ENCODE data around the gene PRTG.

DNA sequence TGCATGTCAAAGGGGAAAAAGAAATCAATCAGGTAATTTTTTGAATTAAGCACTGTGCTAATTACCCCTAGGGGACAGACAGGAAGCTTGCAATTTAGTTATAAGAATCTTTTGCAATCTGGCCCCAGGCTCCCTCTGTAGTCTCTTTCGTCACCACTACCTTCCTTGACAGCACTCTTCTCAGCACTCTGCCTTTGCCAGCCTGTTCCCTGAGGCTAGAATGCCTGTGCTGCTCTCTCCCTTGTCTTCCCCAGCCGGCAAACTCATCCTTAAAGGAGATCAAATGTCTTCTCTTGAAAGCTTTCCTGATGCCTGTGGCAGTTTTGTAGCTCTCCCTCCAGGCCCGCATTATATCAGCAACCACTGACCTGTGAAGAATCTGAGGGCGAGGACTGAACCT lies 32.4 kb upstream of the PRTG start:
- TF ChIP-seq, protein P1, sequence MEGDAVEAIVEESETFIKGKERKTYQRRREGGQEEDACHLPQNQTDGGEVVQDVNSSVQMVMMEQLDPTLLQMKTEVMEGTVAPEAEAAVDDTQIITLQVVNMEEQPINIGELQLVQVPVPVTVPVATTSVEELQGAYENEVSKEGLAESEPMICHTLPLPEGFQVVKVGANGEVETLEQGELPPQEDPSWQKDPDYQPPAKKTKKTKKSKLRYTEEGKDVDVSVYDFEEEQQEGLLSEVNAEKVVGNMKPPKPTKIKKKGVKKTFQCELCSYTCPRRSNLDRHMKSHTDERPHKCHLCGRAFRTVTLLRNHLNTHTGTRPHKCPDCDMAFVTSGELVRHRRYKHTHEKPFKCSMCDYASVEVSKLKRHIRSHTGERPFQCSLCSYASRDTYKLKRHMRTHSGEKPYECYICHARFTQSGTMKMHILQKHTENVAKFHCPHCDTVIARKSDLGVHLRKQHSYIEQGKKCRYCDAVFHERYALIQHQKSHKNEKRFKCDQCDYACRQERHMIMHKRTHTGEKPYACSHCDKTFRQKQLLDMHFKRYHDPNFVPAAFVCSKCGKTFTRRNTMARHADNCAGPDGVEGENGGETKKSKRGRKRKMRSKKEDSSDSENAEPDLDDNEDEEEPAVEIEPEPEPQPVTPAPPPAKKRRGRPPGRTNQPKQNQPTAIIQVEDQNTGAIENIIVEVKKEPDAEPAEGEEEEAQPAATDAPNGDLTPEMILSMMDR (IDR thresholded peaks at IDR 0.05) = no peak
- no peak for TF ChIP-seq POLR2A (IDR thresholded peaks at IDR 0.05)
- no peak for TF ChIP-seq EP300 (IDR thresholded peaks at IDR 0.05)
- TF ChIP-seq POLR2AphosphoS5 (IDR thresholded peaks at IDR 0.05) = no peak
